Activated CD8-positive, alpha-beta memory T cell treated with anti-CD3 and anti-CD28 coated beads, Interleukin-2, amount 50 U/mL, for 1 hour (primary cell): ENCODE measurements around the gene PCDHA2.
"Not testable (repeated sequence)": the region's sequence is repeated elsewhere in the genome, so short reads cannot be mapped to it uniquely, and the experiment has no call there.

Experiments used
- DNase-seq: peaks from one replicate; pipeline ENCODE4 v3.0.0-alpha.2; 2020; ENCODE audit errors: extremely low read depth

PCDHA2 gene

GRCh38 chr5:140821375-140822280 is 27.0 kb downstream of the PCDHA2 start, which contains the start of gene PCDHA5:
TSS of gene PCDHA5 (plus strand) at chr5:140821613.
- DNase-seq = no peak

GRCh38 chr5:140822281-140822629 is 27.6 kb downstream of the PCDHA2 start:
- DNase-seq = no peak

- DNase-seq = not testable (repeated sequence)
These were observed 28.3 kb downstream of the PCDHA2 start for GRCh38 chr5:140822969-140823368.

GRCh38 chr5:140823475-140823874 is 28.8 kb downstream of the PCDHA2 start:
- no peak for DNase-seq

DNA sequence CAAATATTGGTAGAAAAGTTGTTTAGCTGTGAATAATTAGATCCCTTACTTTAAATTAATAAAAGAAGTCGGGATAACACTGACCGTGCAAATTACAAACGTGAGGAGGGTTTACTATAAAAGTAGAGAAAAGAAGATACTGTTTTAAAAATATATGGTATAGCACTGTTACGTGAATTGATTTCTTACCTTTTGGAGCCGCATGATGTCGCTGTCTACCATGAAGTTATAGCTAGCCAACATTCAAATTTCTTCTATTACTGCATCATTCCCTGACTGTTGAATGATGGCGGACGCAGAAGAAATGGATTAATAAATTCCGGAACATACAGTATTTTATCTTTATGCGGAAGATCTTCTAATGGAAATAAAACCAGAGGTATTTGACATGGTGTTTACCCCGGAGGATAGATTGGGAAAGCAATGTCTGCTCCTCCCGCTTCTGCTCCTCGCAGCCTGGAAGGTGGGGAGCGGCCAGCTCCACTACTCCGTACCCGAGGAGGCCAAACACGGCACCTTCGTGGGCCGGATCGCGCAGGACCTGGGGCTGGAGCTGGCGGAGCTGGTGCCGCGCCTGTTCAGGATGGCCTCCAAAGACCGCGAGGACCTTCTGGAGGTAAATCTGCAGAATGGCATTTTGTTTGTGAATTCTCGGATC is 33.2 kb downstream of the PCDHA2 start, which contains the start of gene PCDHA6:
TSS of gene PCDHA6 (plus strand) at position 257 of the 658 bp plus-strand sequence. CDS start at position 389, 132 bp downstream.
- no peak for DNase-seq

DNA sequence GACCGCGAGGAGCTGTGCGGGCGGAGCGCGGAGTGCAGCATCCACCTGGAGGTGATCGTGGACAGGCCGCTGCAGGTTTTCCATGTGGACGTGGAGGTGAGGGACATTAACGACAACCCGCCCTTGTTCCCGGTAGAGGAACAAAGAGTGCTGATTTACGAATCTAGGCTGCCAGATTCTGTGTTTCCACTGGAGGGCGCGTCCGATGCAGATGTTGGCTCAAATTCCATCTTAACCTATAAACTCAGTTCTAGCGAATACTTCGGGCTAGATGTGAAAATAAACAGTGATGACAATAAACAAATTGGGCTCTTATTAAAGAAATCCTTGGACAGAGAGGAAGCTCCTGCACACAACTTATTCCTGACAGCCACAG is 33.7 kb downstream of the PCDHA2 start:
- no peak for DNase-seq

- not testable (repeated sequence) for DNase-seq
These were observed 35.2 kb downstream of the PCDHA2 start for GRCh38 chr5:140829511-140830501.

- DNase-seq = no peak
These were observed 39.3 kb downstream of the PCDHA2 start, which contains the start of gene PCDHA7 for GRCh38 chr5:140833993-140834392. TSS of gene PCDHA7 (plus strand) at chr5:140834269. CDS start at chr5:140834384, 115 bp downstream.

GRCh38 chr5:140834439-140835008 is 39.9 kb downstream of the PCDHA2 start:
- not testable (repeated sequence) for DNase-seq

GRCh38 chr5:140835622-140836510 is 41.2 kb downstream of the PCDHA2 start:
- DNase-seq = no peak

GRCh38 chr5:140840978-140841962 is 46.6 kb downstream of the PCDHA2 start, which contains the start of gene PCDHA8:
TSS of gene PCDHA8 (plus strand) at chr5:140841187. CDS start at chr5:140841322, 135 bp downstream.
- no peak for DNase-seq

GRCh38 chr5:140842798-140843733 is 48.4 kb downstream of the PCDHA2 start:
- DNase-seq = no peak
